ENCODE data around the gene SOCS6. TPM values are rescaled to one million over a fixed set of nuclear protein-coding genes. Genes with fewer than 3 reads are reported as not detected.

Gene SOCS6
- total RNA-seq, 1 donor from 2014 or later = 3.8 TPM

GRCh38 chr18:70314151-70314782 is 25.4 kb downstream of the SOCS6 start:
- no peaks in the 10 kb centered on the region for H3K9me3 Mint-ChIP-seq
- no peak overlapping the region for H3K4me3 Mint-ChIP-seq (ENCODE audit: low read depth)
- H3K27me3 Mint-ChIP-seq (ENCODE audit: low read depth) = no peaks in the 10 kb centered on the region
- H3K4me1 Mint-ChIP-seq (ENCODE audit: low read depth) = no peaks in the 10 kb centered on the region
- intact Hi-C loops (cut with micrococcal nuclease) = no loop called here
- no peaks in the 10 kb centered on the region for H3K36me3 Mint-ChIP-seq (ENCODE audit: low read depth)
- no peak overlapping the region for H3K27ac Mint-ChIP-seq
- DNase-seq (ENCODE audit: low spot score) = no peak

GRCh38 chr18:70319187-70319586 is 30.3 kb downstream of the SOCS6 start:
- no peaks in the 10 kb centered on the region for H3K27me3 Mint-ChIP-seq (ENCODE audit: low read depth)
- intact Hi-C loops (cut with micrococcal nuclease) = no loop called here
- no peaks in the 10 kb centered on the region for H3K4me1 Mint-ChIP-seq (ENCODE audit: low read depth)
- no peaks in the 10 kb centered on the region for H3K9me3 Mint-ChIP-seq
- H3K4me3 Mint-ChIP-seq (ENCODE audit: low read depth) = no peak overlapping the region
- DNase-seq (ENCODE audit: low spot score) = no peak
- no peak overlapping the region for H3K27ac Mint-ChIP-seq
- no peaks in the 10 kb centered on the region for H3K36me3 Mint-ChIP-seq (ENCODE audit: low read depth)

GRCh38 chr18:70321616-70322015 is 32.8 kb downstream of the SOCS6 start:
- H3K4me1 Mint-ChIP-seq (ENCODE audit: low read depth) = no peaks in the 10 kb centered on the region
- H3K9me3 Mint-ChIP-seq = no peaks in the 10 kb centered on the region
- H3K27me3 Mint-ChIP-seq (ENCODE audit: low read depth) = no peaks in the 10 kb centered on the region
- H3K36me3 Mint-ChIP-seq (ENCODE audit: low read depth) = no peaks in the 10 kb centered on the region
- H3K27ac Mint-ChIP-seq = no peak overlapping the region
- DNase-seq (ENCODE audit: low spot score) = no peak
- H3K4me3 Mint-ChIP-seq (ENCODE audit: low read depth) = no peak overlapping the region
- intact Hi-C loops (cut with micrococcal nuclease) = no loop called here

- Mint-ChIP-seq H3K27ac (no peak overlapping the region), H3K9me3 (no peaks in the 10 kb centered on the region), H3K27me3 (ENCODE audit: low read depth) (no peaks in the 10 kb centered on the region), H3K36me3 (ENCODE audit: low read depth) (no peaks in the 10 kb centered on the region), H3K4me3 (ENCODE audit: low read depth) (no peak overlapping the region), H3K4me1 (ENCODE audit: low read depth) (no peaks in the 10 kb centered on the region)
- intact Hi-C loops (cut with micrococcal nuclease) = no loop called here
- DNase-seq (ENCODE audit: low spot score) = no peak
Observed at GRCh38 chr18:70322385-70322784, 33.5 kb downstream of the SOCS6 start.

GRCh38 chr18:70322928-70323327 is 34.1 kb downstream of the SOCS6 start:
- no peak for DNase-seq (ENCODE audit: low spot score)
- H3K4me3 Mint-ChIP-seq (ENCODE audit: low read depth) = no peak overlapping the region
- H3K9me3 Mint-ChIP-seq = no peaks in the 10 kb centered on the region
- intact Hi-C loops (cut with micrococcal nuclease) = no loop called here
- H3K27me3 Mint-ChIP-seq (ENCODE audit: low read depth) = no peaks in the 10 kb centered on the region
- H3K36me3 Mint-ChIP-seq (ENCODE audit: low read depth) = no peaks in the 10 kb centered on the region
- no peak overlapping the region for H3K27ac Mint-ChIP-seq
- no peaks in the 10 kb centered on the region for H3K4me1 Mint-ChIP-seq (ENCODE audit: low read depth)

GRCh38 chr18:70324897-70325296 is 36.1 kb downstream of the SOCS6 start:
- intact Hi-C loops (cut with micrococcal nuclease) = no loop called here
- H3K4me3 Mint-ChIP-seq (ENCODE audit: low read depth) = no peak overlapping the region
- no peak overlapping the region for H3K27ac Mint-ChIP-seq
- no peak for DNase-seq (ENCODE audit: low spot score)
- H3K36me3 Mint-ChIP-seq (ENCODE audit: low read depth) = no peaks in the 10 kb centered on the region
- H3K9me3 Mint-ChIP-seq = no peaks in the 10 kb centered on the region
- no peaks in the 10 kb centered on the region for H3K27me3 Mint-ChIP-seq (ENCODE audit: low read depth)
- H3K4me1 Mint-ChIP-seq (ENCODE audit: low read depth) = peaks cover 2% of the 10 kb centered on the region

- Mint-ChIP-seq H3K27me3 (ENCODE audit: low read depth) (no peaks in the 10 kb centered on the region), H3K36me3 (ENCODE audit: low read depth) (no peaks in the 10 kb centered on the region), H3K4me3 (ENCODE audit: low read depth) (no peak overlapping the region), H3K4me1 (ENCODE audit: low read depth) (peaks cover 2% of the 10 kb centered on the region), H3K9me3 (no peaks in the 10 kb centered on the region), H3K27ac (no peak overlapping the region)
- intact Hi-C loops (cut with micrococcal nuclease) = no loop called here
- DNase-seq (ENCODE audit: low spot score) = no peak
Observed at GRCh38 chr18:70326255-70326654, 37.4 kb downstream of the SOCS6 start.

- DNase-seq (ENCODE audit: low spot score) = no peak
- Mint-ChIP-seq H3K27ac (no peak overlapping the region), H3K27me3 (ENCODE audit: low read depth) (no peaks in the 10 kb centered on the region), H3K4me1 (ENCODE audit: low read depth) (peaks cover 2% of the 10 kb centered on the region), H3K36me3 (ENCODE audit: low read depth) (no peaks in the 10 kb centered on the region), H3K9me3 (no peaks in the 10 kb centered on the region), H3K4me3 (ENCODE audit: low read depth) (no peak overlapping the region)
- intact Hi-C loops (cut with micrococcal nuclease) = no loop called here
Observed at GRCh38 chr18:70328169-70328568, 39.3 kb downstream of the SOCS6 start.

GRCh38 chr18:70329071-70329470 is 40.2 kb downstream of the SOCS6 start:
- no peaks in the 10 kb centered on the region for H3K27me3 Mint-ChIP-seq (ENCODE audit: low read depth)

GRCh38 chr18:70330887-70331286 is 42.0 kb downstream of the SOCS6 start:
- no peak overlapping the region for H3K27ac Mint-ChIP-seq
- no peak for DNase-seq (ENCODE audit: low spot score)
- peaks cover 2% of the 10 kb centered on the region for H3K4me1 Mint-ChIP-seq (ENCODE audit: low read depth)
- intact Hi-C loops (cut with micrococcal nuclease) = no loop called here
- no peaks in the 10 kb centered on the region for H3K9me3 Mint-ChIP-seq
- H3K27me3 Mint-ChIP-seq (ENCODE audit: low read depth) = no peaks in the 10 kb centered on the region
- no peak overlapping the region for H3K4me3 Mint-ChIP-seq (ENCODE audit: low read depth)
- no peaks in the 10 kb centered on the region for H3K36me3 Mint-ChIP-seq (ENCODE audit: low read depth)

More at GRCh38 chr18:70329071-70329470, 40.2 kb downstream of the SOCS6 start:
- no peak for DNase-seq (ENCODE audit: low spot score)
- peaks cover 2% of the 10 kb centered on the region for H3K4me1 Mint-ChIP-seq (ENCODE audit: low read depth)
- H3K4me3 Mint-ChIP-seq (ENCODE audit: low read depth) = no peak overlapping the region
- H3K27ac Mint-ChIP-seq = no peak overlapping the region
- no peaks in the 10 kb centered on the region for H3K9me3 Mint-ChIP-seq
- intact Hi-C loops (cut with micrococcal nuclease) = no loop called here
- H3K36me3 Mint-ChIP-seq (ENCODE audit: low read depth) = no peaks in the 10 kb centered on the region

- Mint-ChIP-seq H3K27ac (no peak overlapping the region), H3K36me3 (ENCODE audit: low read depth) (no peaks in the 10 kb centered on the region)
Observed at GRCh38 chr18:70331456-70332097, 42.7 kb downstream of the SOCS6 start.

GRCh38 chr18:70332694-70333093 is 43.8 kb downstream of the SOCS6 start:
- intact Hi-C loops (cut with micrococcal nuclease) = no loop called here
- H3K9me3 Mint-ChIP-seq = no peaks in the 10 kb centered on the region
- H3K4me1 Mint-ChIP-seq (ENCODE audit: low read depth) = peaks cover 2% of the 10 kb centered on the region
- DNase-seq (ENCODE audit: low spot score) = no peak
- H3K27me3 Mint-ChIP-seq (ENCODE audit: low read depth) = no peaks in the 10 kb centered on the region
- H3K36me3 Mint-ChIP-seq (ENCODE audit: low read depth) = no peaks in the 10 kb centered on the region
- H3K27ac Mint-ChIP-seq = no peak overlapping the region
- H3K4me3 Mint-ChIP-seq (ENCODE audit: low read depth) = no peak overlapping the region

More at GRCh38 chr18:70331456-70332097, 42.7 kb downstream of the SOCS6 start:
- no peak overlapping the region for H3K4me3 Mint-ChIP-seq (ENCODE audit: low read depth)
- no peak for DNase-seq (ENCODE audit: low spot score)
- intact Hi-C loops (cut with micrococcal nuclease) = no loop called here
- H3K4me1 Mint-ChIP-seq (ENCODE audit: low read depth) = peaks cover 2% of the 10 kb centered on the region
- no peaks in the 10 kb centered on the region for H3K9me3 Mint-ChIP-seq
- H3K27me3 Mint-ChIP-seq (ENCODE audit: low read depth) = no peaks in the 10 kb centered on the region

GRCh38 chr18:70333316-70333715 is 44.5 kb downstream of the SOCS6 start:
- H3K27me3 Mint-ChIP-seq (ENCODE audit: low read depth) = no peaks in the 10 kb centered on the region
- H3K27ac Mint-ChIP-seq = no peak overlapping the region
- no peaks in the 10 kb centered on the region for H3K36me3 Mint-ChIP-seq (ENCODE audit: low read depth)
- peaks cover 2% of the 10 kb centered on the region for H3K4me1 Mint-ChIP-seq (ENCODE audit: low read depth)
- H3K9me3 Mint-ChIP-seq = no peaks in the 10 kb centered on the region
- H3K4me3 Mint-ChIP-seq (ENCODE audit: low read depth) = no peak overlapping the region
- no peak for DNase-seq (ENCODE audit: low spot score)
- intact Hi-C loops (cut with micrococcal nuclease) = no loop called here

Data from activated T-helper 2 cell treated with anti-CD3 and anti-CD28 coated beads, Interferon-gamma antibody, Interleukin-2, Interleukin-4, amounts not matched to agents 10 μg/mL and 5 μg/mL and 100 μg/mL, durations not matched to agents 14 hours and 24 hours and 36 hours (primary cell).